ENCODE data around the gene GUCY1A2. TPM values are rescaled to one million over a fixed set of nuclear protein-coding genes. Genes with fewer than 3 reads are reported as not detected.

The GUCY1A2 gene
- total RNA-seq, 6 experiments from 2014 or later: 1.1 to 4.9 (median 2.5) TPM

DNA sequence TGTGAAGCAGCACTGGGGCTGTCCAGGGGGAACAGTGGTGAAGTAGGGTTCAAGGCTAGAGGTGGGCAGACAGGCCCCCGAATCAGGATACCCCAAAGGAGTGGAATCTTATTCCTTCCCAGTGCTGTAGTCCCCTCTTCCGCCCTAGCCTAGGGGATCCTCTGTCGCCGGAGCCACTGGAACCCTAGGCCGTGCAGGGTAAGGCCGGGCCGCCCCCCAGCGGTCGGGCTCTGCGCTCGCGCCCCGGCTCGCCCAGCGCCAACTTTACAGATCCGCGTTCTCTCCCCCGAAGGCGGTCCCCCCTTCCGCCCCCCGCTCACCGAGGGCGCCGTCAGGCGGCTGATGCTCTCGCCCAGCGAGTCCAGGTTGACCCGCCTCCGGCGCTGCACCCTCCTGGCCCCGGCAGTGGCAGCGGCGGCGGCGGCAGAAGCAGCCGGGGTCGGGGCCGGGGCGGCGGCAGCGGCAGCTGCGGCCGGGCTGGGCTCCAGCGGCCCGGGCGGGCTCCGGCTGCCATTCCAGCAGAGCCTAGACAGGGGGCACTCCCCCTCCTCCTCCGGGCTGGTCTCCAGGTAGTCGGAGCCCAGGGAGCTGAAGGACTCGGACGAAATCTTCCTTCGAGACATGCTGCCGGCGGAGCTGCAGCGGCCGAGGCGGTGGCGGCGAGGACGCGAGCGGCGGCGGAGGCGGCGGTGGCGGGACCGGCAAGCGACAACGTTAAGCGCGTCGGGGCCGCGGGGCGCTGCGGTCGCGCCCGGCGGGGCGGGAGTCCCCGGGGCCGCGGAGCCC lies 650 bp downstream of the GUCY1A2 start:
- DNase-seq: peak; percentile 36 to 49 (median 42)
- peak; percentile 68 to 76 (median 74) for ATAC-seq
- Histone ChIP-seq H3K4me3 (peak overlapping the region; percentile 29 to 49 (median 41)), H3K4me1 (peaks cover 0 to 7% (median 2%) of the 10 kb centered on the region in 4 donors), H3K27me3 (peaks cover 0 to 20% of the 10 kb centered on the region in 2 donors), H3K36me3 (no peaks in the 10 kb centered on the region), H3K27ac (peak overlapping the region in 2 of 3 donors; percentile 15 to 17), H3K9me3 (no peaks in the 10 kb centered on the region)
- WGBS (ENCODE audit: insufficient coverage, low coverage, low lambda C conversion rate, missing lambda C conversion rate): 0% methylated on average over 6 of the region's 85 CpGs
- intact Hi-C loops (cut with DNase I): no loop called here
- no peak for TF ChIP-seq POLR2A (IDR thresholded peaks at IDR 0.05)
- TF ChIP-seq, protein P1, sequence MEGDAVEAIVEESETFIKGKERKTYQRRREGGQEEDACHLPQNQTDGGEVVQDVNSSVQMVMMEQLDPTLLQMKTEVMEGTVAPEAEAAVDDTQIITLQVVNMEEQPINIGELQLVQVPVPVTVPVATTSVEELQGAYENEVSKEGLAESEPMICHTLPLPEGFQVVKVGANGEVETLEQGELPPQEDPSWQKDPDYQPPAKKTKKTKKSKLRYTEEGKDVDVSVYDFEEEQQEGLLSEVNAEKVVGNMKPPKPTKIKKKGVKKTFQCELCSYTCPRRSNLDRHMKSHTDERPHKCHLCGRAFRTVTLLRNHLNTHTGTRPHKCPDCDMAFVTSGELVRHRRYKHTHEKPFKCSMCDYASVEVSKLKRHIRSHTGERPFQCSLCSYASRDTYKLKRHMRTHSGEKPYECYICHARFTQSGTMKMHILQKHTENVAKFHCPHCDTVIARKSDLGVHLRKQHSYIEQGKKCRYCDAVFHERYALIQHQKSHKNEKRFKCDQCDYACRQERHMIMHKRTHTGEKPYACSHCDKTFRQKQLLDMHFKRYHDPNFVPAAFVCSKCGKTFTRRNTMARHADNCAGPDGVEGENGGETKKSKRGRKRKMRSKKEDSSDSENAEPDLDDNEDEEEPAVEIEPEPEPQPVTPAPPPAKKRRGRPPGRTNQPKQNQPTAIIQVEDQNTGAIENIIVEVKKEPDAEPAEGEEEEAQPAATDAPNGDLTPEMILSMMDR (IDR thresholded peaks at IDR 0.05): peak; percentile 4 to 39 (median 36)

DNA sequence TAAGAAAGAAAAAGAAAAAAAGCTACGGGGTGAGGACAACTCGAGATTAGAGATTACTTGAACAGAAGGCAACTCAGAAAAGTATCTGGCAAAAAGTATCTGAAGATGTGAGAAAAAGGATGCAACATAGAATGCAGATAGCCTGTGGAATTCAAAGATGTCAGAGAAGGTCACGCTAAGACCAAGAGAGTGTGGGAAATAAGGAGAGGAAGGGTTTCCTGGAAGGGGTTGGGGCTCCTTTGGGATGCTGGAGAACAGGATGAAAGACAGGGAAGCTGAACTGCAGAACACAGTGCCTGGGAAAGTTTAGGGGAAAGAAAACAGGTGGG lies 1.2 kb downstream of the GUCY1A2 start:
- Histone ChIP-seq H3K27me3 (peaks cover 0 to 19% of the 10 kb centered on the region in 2 donors), H3K4me3 (peak overlapping the region; percentile 29 to 49 (median 41)), H3K27ac (peak overlapping the region in 1 of 3 donors; percentile 15), H3K4me1 (peaks cover 0 to 7% (median 2%) of the 10 kb centered on the region in 4 donors), H3K9me3 (no peaks in the 10 kb centered on the region), H3K36me3 (no peaks in the 10 kb centered on the region)
- intact Hi-C loops (cut with DNase I): no loop called here
- 43% methylated on average over 3 of the region's 3 CpGs for WGBS (ENCODE audit: insufficient coverage, low coverage, low lambda C conversion rate, missing lambda C conversion rate)
- DNase-seq: no peak
- no peak for ATAC-seq
- TF ChIP-seq POLR2A (IDR thresholded peaks at IDR 0.05): no peak
- TF ChIP-seq, protein P1 (IDR thresholded peaks at IDR 0.05): no peak

DNA sequence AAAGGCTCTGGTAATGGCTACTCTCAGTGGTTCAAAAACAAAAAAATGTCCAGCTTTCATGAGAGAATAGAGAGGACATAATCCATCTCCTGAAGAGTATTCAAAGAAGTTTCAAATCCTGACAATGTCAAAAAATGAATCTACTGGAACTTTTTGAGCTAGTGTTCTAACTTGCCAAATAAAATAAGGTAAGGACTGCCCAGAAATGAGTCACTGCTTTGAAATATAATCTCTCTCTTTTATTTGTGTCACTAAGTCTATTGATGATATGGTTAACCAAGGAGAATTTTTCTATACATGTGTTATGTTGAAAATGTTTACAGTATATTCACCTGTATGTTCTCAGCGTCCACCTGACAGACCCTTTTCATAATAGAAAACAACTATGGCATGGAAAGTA lies 3.4 kb downstream of the GUCY1A2 start:
- no peak overlapping the region for H3K4me3 ChIP-seq
- no peaks in the 10 kb centered on the region for H3K36me3 ChIP-seq
- intact Hi-C loops (cut with DNase I): no loop called here
- ATAC-seq (no peak), DNase-seq (no peak)
- 47% methylated on average over 1 of the region's 1 CpG for WGBS (ENCODE audit: insufficient coverage, low coverage, low lambda C conversion rate, missing lambda C conversion rate)
- H3K9me3 ChIP-seq: no peaks in the 10 kb centered on the region
- TF ChIP-seq, protein P1 (IDR thresholded peaks at IDR 0.05): no peak
- no peak for TF ChIP-seq POLR2A (IDR thresholded peaks at IDR 0.05)
- H3K27ac ChIP-seq: no peak overlapping the region
- peaks cover 0 to 7% (median 2%) of the 10 kb centered on the region in 4 donors for H3K4me1 ChIP-seq
- H3K27me3 ChIP-seq: peaks cover 0 to 14% of the 10 kb centered on the region in 2 donors

DNA sequence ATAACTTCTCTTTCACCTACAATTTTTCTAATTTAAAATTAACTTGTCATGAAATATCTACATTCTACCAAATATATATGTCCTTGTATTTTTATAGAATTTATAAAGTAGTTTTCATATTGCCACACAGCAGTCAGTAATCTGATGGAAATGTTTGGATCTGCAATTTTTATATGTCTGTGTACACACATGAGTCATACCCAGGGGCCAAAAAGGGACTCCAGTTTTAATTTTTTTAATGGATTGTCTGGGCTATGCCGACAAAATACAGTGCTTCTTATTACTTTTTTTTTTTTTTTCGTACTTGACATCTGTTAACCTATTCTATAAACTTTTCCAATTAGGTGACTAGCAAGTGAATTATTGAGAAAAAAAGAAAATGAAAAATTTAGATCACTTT lies 6.3 kb downstream of the GUCY1A2 start:
- Histone ChIP-seq H3K36me3 (no peaks in the 10 kb centered on the region), H3K27ac (no peak overlapping the region), H3K4me1 (no peaks in the 10 kb centered on the region), H3K9me3 (no peaks in the 10 kb centered on the region), H3K27me3 (no peaks in the 10 kb centered on the region), H3K4me3 (no peak overlapping the region)
- WGBS (ENCODE audit: insufficient coverage, low coverage, low lambda C conversion rate, missing lambda C conversion rate): 46% methylated on average over 2 of the region's 2 CpGs
- DNase-seq (no peak), ATAC-seq (no peak)
- TF ChIP-seq POLR2A (IDR thresholded peaks at IDR 0.05): no peak
- TF ChIP-seq, protein P1 (IDR thresholded peaks at IDR 0.05): no peak
- intact Hi-C loops (cut with DNase I): no loop called here
